ENCODE results near the gene ITGB8.

DNA sequence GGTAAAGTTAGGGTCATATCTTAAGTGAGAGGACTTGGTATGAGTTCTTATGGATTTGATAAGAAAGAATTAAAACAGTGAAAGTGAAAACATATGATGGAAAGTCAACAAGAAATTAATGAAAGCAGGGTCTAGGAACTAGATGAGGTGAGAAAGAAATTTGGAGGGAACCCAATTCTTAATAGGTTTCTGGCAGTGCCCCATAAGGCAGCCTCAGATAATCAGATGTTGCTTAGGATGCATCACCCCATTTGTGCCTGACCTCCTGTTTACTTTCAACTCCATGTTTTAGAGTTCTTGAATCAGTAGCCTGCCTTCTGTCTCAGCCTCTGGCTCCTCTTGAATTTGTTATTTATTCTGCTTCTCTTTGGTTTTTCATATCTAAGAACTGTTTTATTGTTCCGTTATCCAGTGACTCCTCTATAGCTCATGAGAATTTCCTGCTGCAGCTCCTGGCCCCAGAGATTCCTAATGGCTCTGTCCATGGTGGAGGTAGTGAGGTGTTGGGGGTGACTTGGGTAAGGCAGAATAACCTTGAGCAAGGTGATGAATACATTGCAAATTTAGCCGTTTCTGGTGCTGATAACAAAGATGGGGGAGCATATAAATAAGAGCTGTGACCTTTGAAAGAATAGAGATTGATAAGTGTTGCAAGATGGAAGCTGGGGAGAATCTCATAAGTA lies 17.6 kb downstream of the ITGB8 start:
- TF ChIP-seq, protein P1, sequence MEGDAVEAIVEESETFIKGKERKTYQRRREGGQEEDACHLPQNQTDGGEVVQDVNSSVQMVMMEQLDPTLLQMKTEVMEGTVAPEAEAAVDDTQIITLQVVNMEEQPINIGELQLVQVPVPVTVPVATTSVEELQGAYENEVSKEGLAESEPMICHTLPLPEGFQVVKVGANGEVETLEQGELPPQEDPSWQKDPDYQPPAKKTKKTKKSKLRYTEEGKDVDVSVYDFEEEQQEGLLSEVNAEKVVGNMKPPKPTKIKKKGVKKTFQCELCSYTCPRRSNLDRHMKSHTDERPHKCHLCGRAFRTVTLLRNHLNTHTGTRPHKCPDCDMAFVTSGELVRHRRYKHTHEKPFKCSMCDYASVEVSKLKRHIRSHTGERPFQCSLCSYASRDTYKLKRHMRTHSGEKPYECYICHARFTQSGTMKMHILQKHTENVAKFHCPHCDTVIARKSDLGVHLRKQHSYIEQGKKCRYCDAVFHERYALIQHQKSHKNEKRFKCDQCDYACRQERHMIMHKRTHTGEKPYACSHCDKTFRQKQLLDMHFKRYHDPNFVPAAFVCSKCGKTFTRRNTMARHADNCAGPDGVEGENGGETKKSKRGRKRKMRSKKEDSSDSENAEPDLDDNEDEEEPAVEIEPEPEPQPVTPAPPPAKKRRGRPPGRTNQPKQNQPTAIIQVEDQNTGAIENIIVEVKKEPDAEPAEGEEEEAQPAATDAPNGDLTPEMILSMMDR (IDR thresholded peaks at IDR 0.05), result no peak
- TF ChIP-seq ZFX (IDR thresholded peaks at IDR 0.05; ENCODE audit: borderline replicate concordance), result no peak

All from 22Rv1 (cell line).